ENCODE measurements around the gene TASP1. TPM values are rescaled to one million over a fixed set of nuclear protein-coding genes. Genes with fewer than 3 reads are reported as not detected.

The TASP1 gene
- total and polyA plus RNA-seq, 10 of the 15 experiments (the other 5 are each of a cell fraction or from before 2014, with no cell fraction given), result 7.4 to 17.8 (median 10.5) TPM

DNA sequence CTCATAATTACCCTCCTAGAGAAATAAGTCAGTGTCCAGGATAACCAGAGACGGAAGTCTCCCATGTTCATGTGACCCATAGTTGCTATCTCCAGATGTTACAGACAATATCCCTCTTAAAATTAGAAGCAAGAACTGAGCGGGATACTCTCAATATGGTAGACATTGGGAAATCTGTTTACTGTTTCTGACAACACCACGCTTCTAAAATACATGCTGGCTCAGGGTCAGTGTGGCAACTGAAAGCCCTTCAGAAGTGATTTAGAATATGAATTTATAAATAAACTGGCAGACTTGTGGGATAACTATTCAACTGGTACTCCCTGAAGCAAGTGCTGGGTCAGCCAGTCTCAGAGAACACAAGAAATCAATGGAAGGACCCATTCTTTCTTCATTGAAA, 108.6 kb downstream of the TASP1 start (continued):
- no peak for TF ChIP-seq CEBPZ (IDR thresholded peaks at IDR 0.05; ENCODE audit: low read depth, low read length)
- no peak for TF ChIP-seq PML (IDR thresholded peaks at IDR 0.05; ENCODE audit: low read length)

DNA sequence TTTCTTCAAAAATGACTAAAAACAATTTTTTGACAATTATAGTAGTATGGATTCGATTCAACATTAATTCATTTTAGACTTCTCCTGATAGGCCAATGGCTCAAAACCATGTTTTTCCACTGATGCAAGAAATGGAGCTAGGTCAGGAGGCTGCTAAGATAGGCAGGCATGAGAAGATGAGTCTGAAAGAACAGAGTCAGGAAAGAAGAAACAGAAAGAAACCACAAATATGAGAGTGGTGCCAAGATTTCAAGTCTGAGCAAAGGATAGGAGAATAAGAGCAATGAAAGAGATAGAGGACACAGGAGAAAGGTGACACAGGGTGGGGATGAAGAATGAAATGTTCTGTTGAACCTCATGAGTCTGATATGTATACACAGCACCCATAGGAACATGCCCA, 112.2 kb downstream of the TASP1 start:
- RAD21 ChIA-PET (ENCODE audit: unreplicated experiment), result no interaction called here
- intact Hi-C loops (cut with micrococcal nuclease; ENCODE audit: unreplicated experiment), result no loop called here
- Histone ChIP-seq H3K4me3 (no peak overlapping the region), H3K36me3 (ENCODE audit: control insufficient read depth in 2 of 2, insufficient read depth in 2 of 2, low read length in 1 of 2) (no peaks in the 10 kb centered on the region; a peak in 1 of 4 replicates), H4K20me1 (ENCODE audit: control insufficient read depth, insufficient read depth) (no peaks in the 10 kb centered on the region), H3K27ac (ENCODE audit: control insufficient read depth, insufficient read depth) (no peak overlapping the region), H3K27me3 (replicated peaks in 1 of 2; ENCODE audit: control insufficient read depth in 2 of 2, insufficient read depth in 2 of 2, low read length in 1 of 2) (no peaks in the 10 kb centered on the region), H3K4me1 (ENCODE audit: control insufficient read depth, insufficient read depth, low read length) (no peaks in the 10 kb centered on the region), H3K9me3 (replicated peaks; ENCODE audit: control insufficient read depth, insufficient read depth, low read length) (no peaks in the 10 kb centered on the region), H3K9ac (ENCODE audit: control insufficient read depth, insufficient read depth, low read length) (no peak overlapping the region), H2AFZ (ENCODE audit: control insufficient read depth, low read depth, low read length) (no peak overlapping the region), H3K79me2 (ENCODE audit: control insufficient read depth, insufficient read depth, low read length) (no peaks in the 10 kb centered on the region), H3K4me2 (ENCODE audit: control insufficient read depth, insufficient read depth) (no peak overlapping the region)
- CTCF ChIA-PET, result interaction anchor here (1.1 kb wide), 1 partner anchor 20 kb away, joined by 4 read pairs; no protein-coding TSS in a partner anchor
- POLR2A ChIA-PET, result no interaction called here
- FAIRE-seq (no peak), ATAC-seq (no peak), DNase-seq (ENCODE audit: low read depth, low spot score) (no peak)
- in situ Hi-C loops (cut with MboI), result no loop called here
- 82% methylated on average over 1 of the region's 1 CpG for WGBS (ENCODE audit: insufficient coverage, insufficient replicate concordance, low lambda C conversion rate, missing lambda C conversion rate)
- BruUV-seq (replicated peaks), result no TSS peak
- SMC1A ChIA-PET (ENCODE audit: uncharacterized antibody, unreplicated experiment), result no interaction called here
- no peak for TF ChIP-seq CEBPB (IDR thresholded peaks at IDR 0.05; ENCODE audit: borderline replicate concordance in 1 of 2, low read depth in 2 of 2, low read length in 2 of 2)
- TF ChIP-seq, protein P1, sequence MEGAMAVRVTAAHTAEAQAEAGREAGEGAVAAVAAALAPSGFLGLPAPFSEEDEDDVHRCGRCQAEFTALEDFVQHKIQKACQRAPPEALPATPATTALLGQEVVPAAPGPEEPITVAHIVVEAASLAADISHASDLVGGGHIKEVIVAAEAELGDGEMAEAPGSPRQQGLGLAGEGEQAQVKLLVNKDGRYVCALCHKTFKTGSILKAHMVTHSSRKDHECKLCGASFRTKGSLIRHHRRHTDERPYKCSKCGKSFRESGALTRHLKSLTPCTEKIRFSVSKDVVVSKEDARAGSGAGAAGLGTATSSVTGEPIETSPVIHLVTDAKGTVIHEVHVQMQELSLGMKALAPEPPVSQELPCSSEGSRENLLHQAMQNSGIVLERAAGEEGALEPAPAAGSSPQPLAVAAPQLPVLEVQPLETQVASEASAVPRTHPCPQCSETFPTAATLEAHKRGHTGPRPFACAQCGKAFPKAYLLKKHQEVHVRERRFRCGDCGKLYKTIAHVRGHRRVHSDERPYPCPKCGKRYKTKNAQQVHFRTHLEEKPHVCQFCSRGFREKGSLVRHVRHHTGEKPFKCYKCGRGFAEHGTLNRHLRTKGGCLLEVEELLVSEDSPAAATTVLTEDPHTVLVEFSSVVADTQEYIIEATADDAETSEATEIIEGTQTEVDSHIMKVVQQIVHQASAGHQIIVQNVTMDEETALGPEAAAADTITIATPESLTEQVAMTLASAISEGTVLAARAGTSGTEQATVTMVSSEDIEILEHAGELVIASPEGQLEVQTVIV (IDR thresholded peaks at IDR 0.05; ENCODE audit: borderline replicate concordance, partially characterized antibody), result no peak
- TF ChIP-seq, protein P2, sequence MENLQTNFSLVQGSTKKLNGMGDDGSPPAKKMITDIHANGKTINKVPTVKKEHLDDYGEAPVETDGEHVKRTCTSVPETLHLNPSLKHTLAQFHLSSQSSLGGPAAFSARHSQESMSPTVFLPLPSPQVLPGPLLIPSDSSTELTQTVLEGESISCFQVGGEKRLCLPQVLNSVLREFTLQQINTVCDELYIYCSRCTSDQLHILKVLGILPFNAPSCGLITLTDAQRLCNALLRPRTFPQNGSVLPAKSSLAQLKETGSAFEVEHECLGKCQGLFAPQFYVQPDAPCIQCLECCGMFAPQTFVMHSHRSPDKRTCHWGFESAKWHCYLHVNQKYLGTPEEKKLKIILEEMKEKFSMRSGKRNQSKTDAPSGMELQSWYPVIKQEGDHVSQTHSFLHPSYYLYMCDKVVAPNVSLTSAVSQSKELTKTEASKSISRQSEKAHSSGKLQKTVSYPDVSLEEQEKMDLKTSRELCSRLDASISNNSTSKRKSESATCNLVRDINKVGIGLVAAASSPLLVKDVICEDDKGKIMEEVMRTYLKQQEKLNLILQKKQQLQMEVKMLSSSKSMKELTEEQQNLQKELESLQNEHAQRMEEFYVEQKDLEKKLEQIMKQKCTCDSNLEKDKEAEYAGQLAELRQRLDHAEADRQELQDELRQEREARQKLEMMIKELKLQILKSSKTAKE (IDR thresholded peaks at IDR 0.05; ENCODE audit: low read depth, poor library complexity, severe bottlenecking), result no peak
- TF ChIP-seq FOS (IDR thresholded peaks at IDR 0.05; ENCODE audit: borderline replicate concordance, extremely low read depth, insufficient read length), result no peak
- no peak for TF ChIP-seq ATF2 (IDR thresholded peaks at IDR 0.05; ENCODE audit: low read length)
- TF ChIP-seq RBBP5 (conservative IDR thresholded peaks at IDR 0.05), result no peak
- TF ChIP-seq E2F8 (IDR thresholded peaks at IDR 0.05; ENCODE audit: low read depth, partially characterized antibody), result no peak
- TF ChIP-seq ZNF274 (IDR thresholded peaks at IDR 0.05; ENCODE audit: insufficient read depth, insufficient read length), result no peak

All from GM12878 (cell line).